GM18498 (cell line): ENCODE measurements around the gene SGK1.
A peak's percentile ranks its signal among the peaks of the same experiment; 100 is the strongest.

Source experiments
- ATAC-seq: cut with Tn5 transposase; IDR thresholded peaks from one replicate; pipeline ENCODE4 v1.9.1; 2021; ENCODE audit warnings: mild to moderate bottlenecking, moderate library complexity; ENCODE audit not compliant: unreplicated experiment

The SGK1 gene

GRCh38 chr6:134317471-134318131 lies at the start of gene SGK1:
Gene SGK1, minus strand, starts transcription at chr6:134318112. Its CDS starts 652 bp downstream, at chr6:134317460.
- ATAC-seq, result peak; percentile 55

- no peak for ATAC-seq
Observed at GRCh38 chr6:134363323-134364039, 45.6 kb upstream of the SGK1 start.

GRCh38 chr6:134361011-134361410 lies 43.1 kb upstream of the SGK1 start:
- ATAC-seq, result no peak

GRCh38 chr6:134359302-134359701 lies 41.4 kb upstream of the SGK1 start:
- ATAC-seq, result no peak

- ATAC-seq, result no peak
Observed at GRCh38 chr6:134358320-134358719, 40.4 kb upstream of the SGK1 start.

GRCh38 chr6:134357022-134357487 lies 39.1 kb upstream of the SGK1 start:
- ATAC-seq, result no peak

GRCh38 chr6:134356405-134356804 lies 38.5 kb upstream of the SGK1 start:
- no peak for ATAC-seq

- no peak for ATAC-seq
Observed at GRCh38 chr6:134352786-134353480, 35.0 kb upstream of the SGK1 start.

GRCh38 chr6:134351615-134352474 lies 33.9 kb upstream of the SGK1 start:
- ATAC-seq, result no peak

GRCh38 chr6:134347885-134348805 lies 30.2 kb upstream of the SGK1 start:
- no peak for ATAC-seq

- no peak for ATAC-seq
Observed at GRCh38 chr6:134346932-134347545, 29.1 kb upstream of the SGK1 start.

GRCh38 chr6:134345789-134346188 lies 27.9 kb upstream of the SGK1 start:
- ATAC-seq, result no peak

GRCh38 chr6:134343066-134343465 lies 25.2 kb upstream of the SGK1 start:
- no peak for ATAC-seq

- no peak for ATAC-seq
Observed at GRCh38 chr6:134341999-134342567, 24.2 kb upstream of the SGK1 start.

- ATAC-seq, result no peak
Observed at GRCh38 chr6:134340179-134340975, 22.5 kb upstream of the SGK1 start.

- ATAC-seq, result no peak
Observed at GRCh38 chr6:134339216-134339615, 21.3 kb upstream of the SGK1 start.

GRCh38 chr6:134331256-134331655 lies 13.3 kb upstream of the SGK1 start:
- ATAC-seq, result peak; percentile 68

- no peak for ATAC-seq
Observed at GRCh38 chr6:134330555-134330954, 12.6 kb upstream of the SGK1 start.
